Left lobe of liver (tissue), 2 donors: ENCODE measurements around the gene CYP2A13. TPM values are rescaled to one million over a fixed set of nuclear protein-coding genes. Genes with fewer than 3 reads are reported as not detected.
A peak's percentile ranks its signal among the peaks of the same experiment; 100 is the strongest.
"Not testable (repeated sequence)": the region's sequence is repeated elsewhere in the genome, so short reads cannot be mapped to it uniquely, and the experiment has no call there.

Source experiments
- ATAC-seq: fragments of 200-7000 bp; cut with Tn5 transposase; one replicate; pipeline ENCODE4 v1.9.1; 2020; ENCODE audit warnings: mild to moderate bottlenecking, moderate library complexity
- DNase-seq: peaks from one replicate; pipeline ENCODE4 v3.0.0-alpha.2; 2020; ENCODE audit warnings: low spot score
- total RNA-seq: library from RNA; stranded (reverse); gene quantifications from one replicate; pipeline ENCODE4 v1.2.1, GENCODE V29; 2021
- donor health status: DM: no; HTN: no; CAD: no; lungs with moderate emphysema.
- donor health status: DM: no; HTN: yes; CAD: no.

The CYP2A13 gene
- 1.4 TPM for total RNA-seq

GRCh38 chr19:41088151-41088550 is at the start of gene CYP2A13:
CYP2A13 (plus strand) TSS chr19:41088451; CDS start chr19:41088472, 21 bp downstream.
- no peak for DNase-seq
- ATAC-seq, result no peak

GRCh38 chr19:41039806-41040205 is 48.4 kb upstream of the CYP2A13 start:
- ATAC-seq (no peak), DNase-seq (no peak)

- DNase-seq, ATAC-seq: not testable (repeated sequence)
These were observed 43.2 kb upstream of the CYP2A13 start for GRCh38 chr19:41045095-41045494.

- ATAC-seq, result no peak
- no peak for DNase-seq
These were observed 37.8 kb upstream of the CYP2A13 start for GRCh38 chr19:41050426-41050825.

GRCh38 chr19:41052162-41052561 is 36.1 kb upstream of the CYP2A13 start:
- DNase-seq, ATAC-seq: not testable (repeated sequence)

GRCh38 chr19:41053331-41053730 is 34.9 kb upstream of the CYP2A13 start:
- ATAC-seq, result peak; percentile 88
- DNase-seq, result peak; percentile 59

GRCh38 chr19:41064974-41065569 is 23.2 kb upstream of the CYP2A13 start:
- DNase-seq, result no peak
- ATAC-seq, result peak; percentile 70

- DNase-seq (no peak), ATAC-seq (no peak)
These were observed 12.0 kb upstream of the CYP2A13 start for GRCh38 chr19:41076286-41076685.

- DNase-seq, result no peak
- no peak for ATAC-seq
These were observed 4.7 kb upstream of the CYP2A13 start for GRCh38 chr19:41083516-41083915.

GRCh38 chr19:41085748-41086415 is 2.4 kb upstream of the CYP2A13 start:
- peak; percentile 92 for ATAC-seq
- peak; percentile 72 for DNase-seq

- no peak for ATAC-seq
- no peak for DNase-seq
These were observed 1.7 kb downstream of the CYP2A13 start for GRCh38 chr19:41089959-41090358.

- ATAC-seq (no peak), DNase-seq (no peak)
These were observed 7.5 kb downstream of the CYP2A13 start for GRCh38 chr19:41095703-41096102.

GRCh38 chr19:41096353-41096752 is 8.1 kb downstream of the CYP2A13 start:
- no peak for ATAC-seq

GRCh38 chr19:41097302-41097701 is 9.1 kb downstream of the CYP2A13 start:
- DNase-seq (no peak), ATAC-seq (no peak)

More at GRCh38 chr19:41096353-41096752, 8.1 kb downstream of the CYP2A13 start:
- DNase-seq, result no peak

- DNase-seq (no peak), ATAC-seq (no peak)
These were observed 10.5 kb downstream of the CYP2A13 start for GRCh38 chr19:41098762-41099161.

- not testable (repeated sequence) for ATAC-seq, DNase-seq
These were observed 14.0 kb downstream of the CYP2A13 start for GRCh38 chr19:41102210-41102609.

- DNase-seq (no peak), ATAC-seq (no peak)
These were observed 17.9 kb downstream of the CYP2A13 start for GRCh38 chr19:41106177-41106576.

GRCh38 chr19:41111296-41111695 is 23.0 kb downstream of the CYP2A13 start:
- DNase-seq (no peak), ATAC-seq (no peak)

GRCh38 chr19:41111750-41112295 is 23.6 kb downstream of the CYP2A13 start:
- ATAC-seq, result no peak
- DNase-seq, result no peak

GRCh38 chr19:41112728-41113290 is 24.6 kb downstream of the CYP2A13 start:
- DNase-seq, result no peak

GRCh38 chr19:41114132-41114531 is 25.9 kb downstream of the CYP2A13 start, which contains the start of gene CYP2F1:
CYP2F1 (plus strand) TSS chr19:41114432; CDS start chr19:41116189, 1,757 bp downstream.
- ATAC-seq (no peak), DNase-seq (no peak)

More at GRCh38 chr19:41112728-41113290, 24.6 kb downstream of the CYP2A13 start:
- ATAC-seq, result no peak

- no peak for ATAC-seq
These were observed 28.0 kb downstream of the CYP2A13 start for GRCh38 chr19:41116261-41116660.

More at GRCh38 chr19:41116261-41116660, 28.0 kb downstream of the CYP2A13 start:
- DNase-seq, result no peak
